Esophagus (tissue), 2 donors: ENCODE data around the gene MYL9. TPM values are rescaled to one million over a fixed set of nuclear protein-coding genes. Genes with fewer than 3 reads are reported as not detected.

Experiments used
- H3K27ac ChIP-seq, 2 donors: one replicate each; pipeline ENCODE4 v1.5.1; 2013; ENCODE audit warnings: low read depth in 2 of 2, mild to moderate bottlenecking in 2 of 2, inconsistent platforms in 1 of 2, low read length in 1 of 2, moderate library complexity in 1 of 2
- H3K27me3 ChIP-seq, 2 donors: one replicate each; pipeline ENCODE4 v1.6.1; 2013; ENCODE audit warnings: low read length in 2 of 2, control low read depth in 1 of 2, mild to moderate bottlenecking in 1 of 2; ENCODE audit not compliant: insufficient read depth in 2 of 2, control insufficient read depth in 1 of 2
- H3K36me3 ChIP-seq, 2 donors: one replicate each; pipeline ENCODE4 v1.6.1; 2013; ENCODE audit warnings: low read length in 1 of 2; ENCODE audit not compliant: control insufficient read depth in 2 of 2, insufficient read depth in 2 of 2
- H3K4me1 ChIP-seq, 2 donors: one replicate each; pipeline ENCODE4 v1.6.1; 2013; ENCODE audit warnings: low read length in 1 of 2; ENCODE audit not compliant: control insufficient read depth in 2 of 2, insufficient read depth in 2 of 2
- H3K4me3 ChIP-seq, 2 donors: one replicate each; pipeline ENCODE4 v1.5.1; 2013; ENCODE audit warnings: low read length in 2 of 2, mild to moderate bottlenecking in 2 of 2, low read depth in 1 of 2, moderate library complexity in 1 of 2
- H3K9me3 ChIP-seq, 2 donors: one replicate each; pipeline ENCODE4 v1.6.1; 2013; ENCODE audit warnings: mild to moderate bottlenecking in 2 of 2, low read depth in 1 of 2, low read length in 1 of 2, moderate library complexity in 1 of 2; ENCODE audit not compliant: control insufficient read depth in 2 of 2, insufficient read depth in 1 of 2
- WGBS, 2 donors: extraction: QIAGEN DNeasy Blood & Tissue Kit; methylation state at CpG; one replicate each; pipeline ENCODE4 v1.1.7; 2013; 5-methylcytosine and 5-hydroxymethylcytosine counted together
- polyA plus RNA-seq, 2 donors: library from polyadenylated mRNA; stranded (reverse); fragments of 200-250 nt; gene quantifications; one replicate each; pipeline ENCODE4 v1.2.3, GENCODE V29; 2013
- donor health status: healthy with polysubstance abuse.
- donor health status: Bipolar disorder and iron deficiency.

The MYL9 gene
- polyA plus RNA-seq, 2 donors = 242 to 320 TPM

DNA sequence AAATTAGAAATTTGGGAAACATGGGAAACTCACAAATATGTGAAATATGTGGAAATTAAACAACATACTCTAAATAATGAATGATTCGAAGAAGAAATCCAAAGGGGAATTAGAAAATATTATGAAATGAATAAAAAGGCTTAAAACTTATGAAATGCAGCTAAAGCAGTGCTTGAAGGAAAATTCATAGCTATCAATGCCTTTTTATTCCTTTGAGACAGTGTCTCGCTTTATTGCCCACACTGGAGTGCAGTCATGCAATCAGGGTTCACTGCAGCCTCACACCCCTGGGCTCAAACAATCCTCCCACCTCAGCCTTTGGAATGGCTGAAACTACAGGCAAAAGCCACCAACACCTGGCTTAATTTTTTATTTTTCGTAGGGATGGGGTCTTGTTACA is 24.2 kb downstream of the MYL9 start:
- Histone ChIP-seq H3K27ac (no peak overlapping the region), H3K4me1 (no peaks in the 10 kb centered on the region), H3K36me3 (no peaks in the 10 kb centered on the region), H3K4me3 (no peak overlapping the region), H3K9me3 (peaks cover 0 to 3% of the 10 kb centered on the region in 2 donors), H3K27me3 (no peaks in the 10 kb centered on the region)
- 96 to 98% methylated on average over 3 of the region's 3 CpGs for WGBS, 2 donors

- Histone ChIP-seq H3K4me1 (peaks cover 0 to 8% of the 10 kb centered on the region in 2 donors), H3K27me3 (no peaks in the 10 kb centered on the region), H3K9me3 (peaks cover 0 to under 1% of the 10 kb centered on the region in 2 donors), H3K4me3 (no peak overlapping the region), H3K27ac (no peak overlapping the region), H3K36me3 (no peaks in the 10 kb centered on the region)
- WGBS, 2 donors = 60 to 82% methylated on average over 7 of the region's 7 CpGs
Observed at GRCh38 chr20:36569847-36570429, 28.6 kb downstream of the MYL9 start.

GRCh38 chr20:36571564-36572504 is 30.5 kb downstream of the MYL9 start:
- Histone ChIP-seq H3K36me3 (no peaks in the 10 kb centered on the region), H3K9me3 (no peaks in the 10 kb centered on the region), H3K4me3 (no peak overlapping the region), H3K4me1 (peaks cover 2 to 8% of the 10 kb centered on the region in 2 donors), H3K27ac (peak overlapping the region; percentile 82 to 88), H3K27me3 (no peaks in the 10 kb centered on the region)
- WGBS, 2 donors = 67 to 71% methylated on average over 17 of the region's 17 CpGs

DNA sequence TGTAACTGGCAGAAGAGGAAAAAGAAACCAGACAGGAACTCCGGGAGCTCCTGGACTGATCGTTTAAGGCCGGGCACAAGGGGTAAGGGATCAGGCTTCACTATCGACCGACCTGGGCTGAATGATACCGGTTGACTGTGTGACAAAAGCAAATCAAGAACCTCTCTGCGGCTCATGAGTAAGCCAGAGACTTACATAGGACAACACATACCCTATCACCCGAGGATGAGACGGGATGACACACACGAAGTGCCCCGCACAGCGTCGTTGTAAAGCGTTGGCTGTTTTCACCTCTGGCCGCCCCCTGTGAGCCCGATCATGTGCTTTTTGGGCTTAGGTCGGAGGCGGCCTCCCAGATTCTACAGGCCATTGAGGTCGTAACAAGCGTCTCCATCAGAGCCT is 31.4 kb downstream of the MYL9 start:
- Histone ChIP-seq H3K36me3 (no peaks in the 10 kb centered on the region), H3K4me1 (peaks cover 2 to 8% of the 10 kb centered on the region in 2 donors), H3K27me3 (no peaks in the 10 kb centered on the region), H3K27ac (peak overlapping the region; percentile 82 to 88), H3K4me3 (peak overlapping the region in 1 of 2 donors; percentile 64), H3K9me3 (no peaks in the 10 kb centered on the region)
- WGBS, 2 donors = 14 to 18% methylated on average over 20 of the region's 20 CpGs

GRCh38 chr20:36573103-36573797 is 31.9 kb downstream of the MYL9 start, which contains the start of gene TGIF2:
TGIF2 (plus strand) TSS chr20:36573597; CDS start chr20:36578775, 5,178 bp downstream.
- Histone ChIP-seq H3K4me3 (peak within 1 kb of the TSS; percentile 63 to 64), H3K9me3 (no peaks in the 10 kb centered on the region), H3K27ac (peak within 1 kb of the TSS; percentile 82 to 89), H3K27me3 (no peaks in the 10 kb centered on the region), H3K4me1 (peaks cover 2 to 8% of the 10 kb centered on the region in 2 donors), H3K36me3 (no peaks in the 10 kb centered on the region)
- WGBS, 2 donors = 4% methylated on average over 50 to 80 of the region's 80 CpGs

- Histone ChIP-seq H3K36me3 (peaks cover 0 to 3% of the 10 kb centered on the region in 2 donors), H3K9me3 (no peaks in the 10 kb centered on the region), H3K27me3 (no peaks in the 10 kb centered on the region), H3K4me3 (peak overlapping the region; percentile 63 to 64), H3K27ac (peak overlapping the region; percentile 82 to 89), H3K4me1 (peaks cover 2 to 8% of the 10 kb centered on the region in 2 donors)
- WGBS, 2 donors = 0 to 1% methylated on average over 48 to 53 of the region's 53 CpGs
Observed at GRCh38 chr20:36573798-36574365, 32.6 kb downstream of the MYL9 start.

GRCh38 chr20:36574366-36575135 is 33.2 kb downstream of the MYL9 start:
- Histone ChIP-seq H3K36me3 (peaks cover 0 to 3% of the 10 kb centered on the region in 2 donors), H3K4me3 (peak overlapping the region; percentile 63 to 64), H3K4me1 (peaks cover 2 to 8% of the 10 kb centered on the region in 2 donors), H3K9me3 (no peaks in the 10 kb centered on the region), H3K27ac (peak overlapping the region; percentile 42 to 85), H3K27me3 (no peaks in the 10 kb centered on the region)
- 0% methylated on average over 59 to 63 of the region's 69 CpGs for WGBS, 2 donors

GRCh38 chr20:36576081-36576445 is 34.7 kb downstream of the MYL9 start:
- Histone ChIP-seq H3K36me3 (peaks cover 0 to 6% of the 10 kb centered on the region in 2 donors), H3K9me3 (no peaks in the 10 kb centered on the region), H3K4me1 (peaks cover 2 to 8% of the 10 kb centered on the region in 2 donors), H3K27me3 (no peaks in the 10 kb centered on the region), H3K4me3 (no peak overlapping the region), H3K27ac (no peak overlapping the region)
- WGBS, 2 donors = 65 to 69% methylated on average over 1 of the region's 1 CpG
